HCT116 (cell line): ENCODE measurements around the gene MFSD6. TPM values are rescaled to one million over a fixed set of nuclear protein-coding genes. Genes with fewer than 3 reads are reported as not detected.
"Not testable (repeated sequence)": the region's sequence is repeated elsewhere in the genome, so short reads cannot be mapped to it uniquely, and the experiment has no call there.

Source experiments
- ATAC-seq: fragments of 200-7000 bp; cut with Tn5 transposase; 2 replicates; pipeline ENCODE4 v1.9.1; 2020; ENCODE audit warnings: mild to moderate bottlenecking, moderate library complexity
- Bru-seq: library from RNA; stranded (reverse); fragments of 400-500 nt; gene quantifications from one replicate; lab custom pipeline; 2021; lab: Mats Ljungman, UMichigan
- BruChase-seq, 2 experiments: library from RNA; stranded (reverse); fragments of 400-500 nt; gene quantifications; one replicate each; lab custom pipeline; 2021; lab: Mats Ljungman, UMichigan
- BruUV-seq: library from RNA; stranded (reverse); fragments of 400-500 nt; replicated peaks from 2 replicates; lab custom pipeline; 2021; lab: Mats Ljungman, UMichigan
- CTCF ChIA-PET: fragments of 300-600 bp; sonication (Branson Sonifier 250); formaldehyde crosslinking; loops from one replicate; lab custom pipeline; 2021; ENCODE audit warnings: antibody characterized with exemption; lab: Charles Lee
- POLR2A ChIA-PET: fragments of 300-600, 350-600 bp; sonication (Branson Sonifier 250); formaldehyde crosslinking; loops from one replicate; lab custom pipeline; 2021; ENCODE audit warnings: antibody characterized with exemption; lab: Charles Lee
- RAD21 ChIA-PET, 2 experiments: fragments of 300-600 bp; sonication (Branson Sonifier 250); formaldehyde crosslinking; loops; one replicate each; lab custom pipeline; 2023; ENCODE audit warnings: low total read pairs in 2 of 2; ENCODE audit not compliant: uncharacterized antibody in 2 of 2, unreplicated experiment in 2 of 2, low non-redundant PET in 1 of 2; lab: Charles Lee
- DNase-seq: peaks from one replicate; pipeline ENCODE4 v3.0.0-alpha.2; 2010; ENCODE audit warnings: low read depth, low spot score
- H2AFZ ChIP-seq: fragments of 200-600 bp; shearing (Covaris generic), sonication (generic); 2 replicates; pipeline ENCODE4 v1.6.1; 2017; ENCODE audit warnings: low read depth, mixed run types, mixed read lengths, antibody characterized with exemption, low read length; ENCODE audit not compliant: poor library complexity, severe bottlenecking
- H3K27ac ChIP-seq: 2 replicates; pipeline ENCODE4 v1.5.1; 2012; ENCODE audit warnings: low read depth, low read length
- H3K27me3 ChIP-seq: fragments of 200-600 bp; sonication (generic); 2 replicates; pipeline ENCODE4 v1.6.1; 2016; ENCODE audit warnings: mixed run types, low read length, mixed read lengths; ENCODE audit not compliant: insufficient read depth
- H3K36me3 ChIP-seq, 2 experiments: fragments of 200-500 bp in 1 of 2; fragments of 200-600 bp in 1 of 2; sonication (Bioruptor generic) in 1 of 2; sonication (generic) in 1 of 2; 2 replicates each; pipeline versions ENCODE4 v1.5.1 to v1.6.1; 2014 to 2016; ENCODE audit warnings: low read length in 2 of 2, inconsistent platforms in 1 of 2, mixed read lengths in 1 of 2, mixed run types in 1 of 2; ENCODE audit not compliant: insufficient read depth in 2 of 2, control insufficient read depth in 1 of 2
- H3K4me1 ChIP-seq, 2 experiments: fragments of 200-600 bp in 1 of 2; sonication (generic) in 1 of 2; 2 replicates each; pipeline versions ENCODE4 v1.5.1 to v1.6.1; 2012 to 2017; ENCODE audit warnings: low read length in 2 of 2, inconsistent platforms in 1 of 2, mild to moderate bottlenecking in 1 of 2, mixed read lengths in 1 of 2, mixed run types in 1 of 2, moderate library complexity in 1 of 2; ENCODE audit not compliant: insufficient read depth in 2 of 2, control insufficient read depth in 1 of 2
- H3K4me2 ChIP-seq: fragments of 200-600 bp; sonication (generic); 2 replicates; pipeline ENCODE4 v1.6.1; 2017; ENCODE audit warnings: mixed run types, low read length, mixed read lengths
- H3K4me3 ChIP-seq, 2 experiments: fragments of 200-600 bp in 1 of 2; sonication (generic) in 1 of 2; replicated peaks in 1 of 2; 2 replicates each; pipeline ENCODE4 v1.5.1; 2011 to 2016; ENCODE audit warnings: low read length in 2 of 2, control low read depth in 1 of 2, low read depth in 1 of 2, mild to moderate bottlenecking in 1 of 2, mixed read lengths in 1 of 2, mixed run types in 1 of 2
- H3K79me2 ChIP-seq: fragments of 200-600 bp; sonication (generic); 2 replicates; pipeline ENCODE4 v1.6.1; 2017; ENCODE audit warnings: mild to moderate bottlenecking, mixed run types, low read length, moderate library complexity, mixed read lengths; ENCODE audit not compliant: insufficient read depth
- H3K9ac ChIP-seq: fragments of 200-600 bp; sonication (generic); 2 replicates; pipeline ENCODE4 v1.6.1; 2016; ENCODE audit warnings: low read length, mixed read lengths
- H3K9me2 ChIP-seq: fragments of 200-600 bp; sonication (generic), shearing (Covaris generic); 2 replicates; pipeline ENCODE4 v1.6.1; 2017; ENCODE audit warnings: mixed run types, mild to moderate bottlenecking, moderate library complexity; ENCODE audit not compliant: insufficient read depth
- H3K9me3 ChIP-seq, 2 experiments: fragments of 200-500 bp in 1 of 2; fragments of 200-600 bp in 1 of 2; sonication (Bioruptor generic) in 1 of 2; sonication (generic) in 1 of 2; 2 replicates each; pipeline ENCODE4 v1.6.1; 2014 to 2017; ENCODE audit warnings: low read length in 2 of 2, mixed read lengths in 2 of 2, inconsistent platforms in 1 of 2, low read depth in 1 of 2, mild to moderate bottlenecking in 1 of 2, mixed run types in 1 of 2, moderate library complexity in 1 of 2; ENCODE audit not compliant: control insufficient read depth in 1 of 2, insufficient read depth in 1 of 2
- H4K20me1 ChIP-seq: fragments of 200-600 bp; sonication (generic), shearing (Covaris generic); 2 replicates; pipeline ENCODE4 v1.6.1; 2017; ENCODE audit warnings: mixed run types, mild to moderate bottlenecking, moderate library complexity; ENCODE audit not compliant: insufficient read depth
- CBX3 ChIP-seq: IDR thresholded peaks from 2 replicates; pipeline ENCODE4 v1.6.1; 2012; ENCODE audit warnings: low read depth
- POLR2AphosphoS5 ChIP-seq: IDR thresholded peaks from 2 replicates; pipeline ENCODE4 v1.6.1; 2011; ENCODE audit warnings: mild to moderate bottlenecking, low read depth, low read length, moderate library complexity
- YY1 ChIP-seq: IDR thresholded peaks from 2 replicates; pipeline ENCODE4 v1.6.1; 2011; ENCODE audit warnings: low read length, low read depth, moderate library complexity, mild to moderate bottlenecking; ENCODE audit not compliant: insufficient replicate concordance; ENCODE audit errors: extremely low read depth
- intact Hi-C: fragments of 100-400 bp; cut with micrococcal nuclease; formaldehyde crosslinking; loops from 2 replicates; pipeline ENCODE4 v1.10.0; 2022
- long read RNA-seq: library from polyadenylated mRNA; unstranded; transcript quantifications from one replicate; pipeline ENCODE4 v2.0.0, GENCODE V29; 2021; ENCODE audit not compliant: unreplicated experiment
- polyA plus RNA-seq: library from polyadenylated mRNA; unstranded; fragments of >200 nt; gene quantifications from 2 replicates; pipeline ENCODE4 v1.2.1, GENCODE V29; 2012; ENCODE audit warnings: missing spikeins
- total RNA-seq: library from RNA; stranded (reverse); gene quantifications from one replicate; pipeline ENCODE4 v1.2.1, GENCODE V29; 2021; ENCODE audit not compliant: unreplicated experiment

The MFSD6 gene
- total RNA-seq (18.6 TPM), Bru-seq, nascent RNA (percentile 63 among the genes with signal in this experiment), BruChase-seq, experiment 1, labeled RNA remaining after a 6-hour chase (percentile 65 among the genes with signal in this experiment), BruChase-seq, experiment 2, labeled RNA remaining after a 2-hour chase (percentile 53 among the genes with signal in this experiment)
- 11.6 and 12.0 TPM in 2 replicates for polyA plus RNA-seq
- long read RNA-seq, full-length matches to known transcripts: 18 of 45 reads
- long read RNA-seq, partial matches to known transcripts: 2 of 45 reads
- long read RNA-seq, other reads (novel, unspliced or antisense): 25 of 45 reads

DNA sequence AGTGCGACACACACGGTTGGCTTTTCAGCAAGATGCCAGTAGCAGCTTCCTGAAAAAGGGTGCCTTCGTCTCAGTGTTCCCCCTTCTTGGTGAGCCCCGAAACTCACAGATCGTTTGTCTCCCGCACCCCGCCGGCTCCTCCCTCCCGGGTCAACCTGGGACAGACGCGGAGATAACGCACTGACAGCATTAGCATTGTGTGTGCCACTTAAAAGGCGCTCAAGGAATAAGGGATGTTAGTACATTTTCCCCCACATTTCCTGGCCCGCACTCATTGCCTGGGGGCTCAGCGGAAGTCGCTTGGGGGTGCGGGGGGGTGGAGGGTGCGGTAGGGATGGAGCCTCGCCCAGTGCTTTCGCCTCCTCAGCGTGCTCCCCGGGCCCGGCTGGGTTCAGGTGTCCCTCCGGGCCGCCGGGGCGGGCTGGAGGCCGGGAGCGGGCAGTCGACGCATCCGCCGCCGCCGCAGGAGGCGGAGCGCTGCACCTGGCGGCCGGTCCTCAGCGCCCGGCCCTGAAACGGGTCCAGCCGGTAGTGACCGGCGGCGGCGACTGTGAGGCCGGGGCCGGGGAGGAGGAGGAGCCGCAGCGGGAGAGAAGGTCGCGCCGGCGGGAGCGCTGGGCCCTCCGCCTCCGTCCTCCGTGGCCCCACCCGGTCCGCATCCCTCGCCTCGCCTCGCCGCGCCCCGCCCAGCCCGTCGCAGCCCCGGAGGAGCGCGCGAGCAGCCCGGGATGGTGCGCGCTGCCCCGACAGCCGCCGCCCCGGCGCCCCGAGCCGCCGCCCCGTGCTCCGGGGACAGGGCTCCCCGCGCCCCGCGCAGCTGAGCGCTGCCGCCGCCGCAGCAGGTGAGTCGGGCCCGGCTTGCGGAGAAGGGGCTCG lies at the start of gene MFSD6:
MFSD6 (plus strand) TSS at position 694 of the 876 bp plus-strand sequence. CDS start 27,675 bp downstream, outside the sequence.
- ATAC-seq (peak; percentile 80), DNase-seq (no peak)
- Histone ChIP-seq H3K36me3 (no peaks in the 10 kb centered on the region), H3K27me3 (no peaks in the 10 kb centered on the region), H3K79me2 (no peaks in the 10 kb centered on the region), H3K4me2 (peak within 1 kb of the TSS; percentile 71), H3K9me2 (no peaks in the 10 kb centered on the region), H2AFZ (no peak within 1 kb of the TSS), H3K27ac (peak within 1 kb of the TSS; percentile 54), H3K9me3 (no peaks in the 10 kb centered on the region)
- ChIA-PET CTCF (no interaction called here), RAD21 (no interaction called here)
- no TSS peak for BruUV-seq
- TF ChIP-seq YY1 (peak; percentile 6), CBX3 (no peak), POLR2AphosphoS5 (no peak)
- TF ChIP-seq, all 23 proteins: peak for 1
- POLR2A ChIA-PET: no interaction called here
- no peaks in the 10 kb centered on the region for H4K20me1 ChIP-seq
- intact Hi-C loops: no loop called here
- peaks cover 3 to 29% of the 10 kb centered on the region in 2 experiments; a peak in 3 of 4 replicates for H3K4me1 ChIP-seq
- H3K9ac ChIP-seq: peak within 1 kb of the TSS; percentile 57
- H3K4me3 ChIP-seq: peak within 1 kb of the TSS; percentile 42 to 70

DNA sequence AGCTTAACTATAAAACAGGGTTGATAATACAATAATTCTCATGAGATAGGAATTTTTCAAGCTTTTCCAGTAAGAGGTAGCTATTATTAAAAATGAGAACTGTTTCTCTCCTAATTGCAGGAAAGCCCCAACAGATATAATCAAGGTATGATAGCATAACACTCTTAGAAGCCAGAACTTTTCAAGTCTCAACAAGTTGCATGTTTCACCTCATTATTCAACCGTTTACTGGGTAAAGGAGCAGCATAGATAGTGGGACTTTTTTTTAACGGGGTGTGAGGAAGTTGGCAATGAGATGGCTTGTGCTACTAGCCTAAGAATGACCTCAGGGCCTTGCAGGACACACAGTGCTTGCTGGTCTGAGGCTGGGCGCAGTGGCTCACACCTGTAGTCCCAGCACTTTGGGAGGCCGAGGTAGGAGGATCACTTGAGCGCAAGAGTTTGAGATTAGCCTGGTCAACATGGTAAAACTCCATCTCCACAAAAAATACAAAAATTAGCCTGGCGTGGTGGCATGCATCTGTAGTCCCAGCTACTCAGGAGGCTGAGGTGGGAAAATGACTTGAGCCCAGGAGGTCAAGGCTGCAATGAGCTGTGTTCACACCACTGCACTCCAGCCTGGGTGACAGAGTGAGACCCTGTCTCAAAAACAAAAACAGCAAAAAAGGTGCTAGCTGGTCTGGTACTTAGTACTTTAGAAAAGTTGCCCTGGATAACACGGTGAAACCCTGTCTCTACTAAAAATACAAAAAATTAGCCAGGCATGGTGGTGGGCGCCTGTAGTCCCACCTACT lies 49.3 kb upstream of the MFSD6 start:
- DNase-seq, H3K9ac ChIP-seq, H3K9me2 ChIP-seq, H3K4me1 ChIP-seq, BruUV-seq, intact Hi-C loops, ATAC-seq, H3K36me3 ChIP-seq, H3K79me2 ChIP-seq, CTCF ChIA-PET, H3K4me3 ChIP-seq, H3K27me3 ChIP-seq, H3K9me3 ChIP-seq, H4K20me1 ChIP-seq, POLR2A ChIA-PET, H2AFZ ChIP-seq, H3K4me2 ChIP-seq, RAD21 ChIA-PET, H3K27ac ChIP-seq: not testable (repeated sequence)
